Stimulated activated CD4-positive, alpha-beta T cell treated with anti-CD3 and anti-CD28 coated beads, Interleukin-4, amount 100 ng/mL, for 1 hour (primary cell): ENCODE data around the gene RAB10.

ENCODE experiments used
- DNase-seq: peaks from one replicate; pipeline ENCODE4 v3.0.0-alpha.2; 2020

The RAB10 gene

GRCh38 chr2:26184121-26184520 lies 150.2 kb downstream of the RAB10 start:
- no peak for DNase-seq

- peak; percentile 88 for DNase-seq
Measured at GRCh38 chr2:26184555-26185303, 150.8 kb downstream of the RAB10 start.

- DNase-seq: no peak
Measured at GRCh38 chr2:26185304-26185928, 151.5 kb downstream of the RAB10 start.

- DNase-seq: no peak
Measured at GRCh38 chr2:26185954-26186770, 152.3 kb downstream of the RAB10 start.
